ENCODE results near the gene MYMK. TPM values are rescaled to one million over a fixed set of nuclear protein-coding genes. Genes with fewer than 3 reads are reported as not detected.
A peak's percentile ranks its signal among the peaks of the same experiment; 100 is the strongest.

Gene MYMK
- total RNA-seq, 1 donor from 2014 or later: not detected

DNA sequence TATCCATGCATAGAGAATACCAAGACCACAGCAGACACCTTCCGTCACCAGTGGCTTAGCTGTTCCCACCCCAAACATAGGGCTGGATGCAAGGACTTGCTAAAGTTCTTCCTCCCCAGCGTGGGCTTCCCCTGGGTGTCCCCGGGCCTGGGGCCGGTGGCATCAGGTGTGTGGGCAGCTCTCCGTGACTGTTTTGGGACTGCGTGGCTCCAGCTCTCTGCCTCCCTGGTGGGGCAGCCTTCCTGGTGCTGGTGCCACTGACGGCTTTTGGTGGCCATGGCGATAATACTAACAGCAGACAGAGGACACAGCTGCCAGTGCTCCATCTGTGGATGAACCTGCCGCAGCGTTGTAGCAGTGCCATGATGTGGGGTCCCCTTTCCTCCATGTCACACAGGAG is 60.1 kb downstream of the MYMK start:
- no peak overlapping the region for H3K27ac Mint-ChIP-seq
- peak in 1 of 2 experiments; percentile 14 for DNase-seq (ENCODE audit: low spot score in 2 of 2, unreplicated experiment in 2 of 2)
- peaks cover 3% of the 10 kb centered on the region for H3K36me3 Mint-ChIP-seq
- H3K4me1 Mint-ChIP-seq: peaks cover 14% of the 10 kb centered on the region
- TF ChIP-seq CTCF (IDR thresholded peaks at IDR 0.05; ENCODE audit: unreplicated experiment): no peak
- no peaks in the 10 kb centered on the region for H3K27me3 Mint-ChIP-seq (ENCODE audit: low read depth)
- no peak overlapping the region for H3K4me3 Mint-ChIP-seq
- no peaks in the 10 kb centered on the region for H3K9me3 Mint-ChIP-seq

Other genes starting within 250 kb of the MYMK start
- 2.0 to 3.2 TPM (median 2.3 TPM) in 3 replicates for gene ABO, start 249.8 kb downstream of the MYMK start, total RNA-seq
- 22.8 to 25.6 TPM (median 24.9 TPM) in 3 replicates for gene SURF6, start 188.8 kb downstream of the MYMK start, total RNA-seq
- 35.1 to 39.4 TPM (median 36.0 TPM) in 3 replicates for gene MED22, start 176.8 kb downstream of the MYMK start, total RNA-seq
- gene RPL7A, start 176.7 kb downstream of the MYMK start, total RNA-seq: 2,220 to 2,356 TPM (median 2,311 TPM) in 3 replicates
- 29.4 to 31.4 TPM (median 30.0 TPM) in 3 replicates for gene SURF1, start 168.5 kb downstream of the MYMK start, total RNA-seq
- gene SURF2, start 168.4 kb downstream of the MYMK start, total RNA-seq: 10.3 to 12.7 TPM (median 12.1 TPM) in 3 replicates
- gene SURF4, start 148.9 kb downstream of the MYMK start, total RNA-seq: 147 to 152 TPM (median 149 TPM) in 3 replicates
- 6.6 to 7.5 TPM (median 6.7 TPM) in 3 replicates for gene STKLD1, start 148.6 kb downstream of the MYMK start, total RNA-seq
- 26.1 to 28.2 TPM (median 27.0 TPM) in 3 replicates for gene REXO4, start 106.9 kb downstream of the MYMK start, total RNA-seq
- gene ADAMTS13, start 102.6 kb downstream of the MYMK start, total RNA-seq: 20.7 to 21.6 TPM (median 21.3 TPM) in 3 replicates
- gene CACFD1, start 65.0 kb downstream of the MYMK start, total RNA-seq: 35.4 to 44.5 TPM (median 40.2 TPM) in 3 replicates
- gene SLC2A6, start 45.9 kb downstream of the MYMK start, total RNA-seq: 8.2 to 9.0 TPM (median 8.2 TPM) in 3 replicates
- 6.2 to 7.0 TPM (median 6.5 TPM) in 3 replicates for gene ADAMTSL2, start 9.7 kb upstream of the MYMK start, total RNA-seq
- 0.22 to 0.72 TPM (median 0.72 TPM) in 3 replicates for gene FAM163B, start 84.4 kb upstream of the MYMK start, total RNA-seq
- not detected in 3 replicates for gene DBH, start 111.4 kb upstream of the MYMK start, total RNA-seq
- 11.8 to 13.9 TPM (median 12.9 TPM) in 3 replicates for gene SARDH, start 213.4 kb upstream of the MYMK start, total RNA-seq